HPDE6-E6E7 (cell line): ENCODE results near the gene UPK1A.
"Not testable (repeated sequence)": the region's sequence is repeated elsewhere in the genome, so short reads cannot be mapped to it uniquely, and the experiment has no call there.

ENCODE experiments used
- DNase-seq: peaks from one replicate; pipeline ENCODE4 v3.0.0; 2011; ENCODE audit warnings: missing footprints; ENCODE audit errors: extremely low spot score

The UPK1A gene

DNA sequence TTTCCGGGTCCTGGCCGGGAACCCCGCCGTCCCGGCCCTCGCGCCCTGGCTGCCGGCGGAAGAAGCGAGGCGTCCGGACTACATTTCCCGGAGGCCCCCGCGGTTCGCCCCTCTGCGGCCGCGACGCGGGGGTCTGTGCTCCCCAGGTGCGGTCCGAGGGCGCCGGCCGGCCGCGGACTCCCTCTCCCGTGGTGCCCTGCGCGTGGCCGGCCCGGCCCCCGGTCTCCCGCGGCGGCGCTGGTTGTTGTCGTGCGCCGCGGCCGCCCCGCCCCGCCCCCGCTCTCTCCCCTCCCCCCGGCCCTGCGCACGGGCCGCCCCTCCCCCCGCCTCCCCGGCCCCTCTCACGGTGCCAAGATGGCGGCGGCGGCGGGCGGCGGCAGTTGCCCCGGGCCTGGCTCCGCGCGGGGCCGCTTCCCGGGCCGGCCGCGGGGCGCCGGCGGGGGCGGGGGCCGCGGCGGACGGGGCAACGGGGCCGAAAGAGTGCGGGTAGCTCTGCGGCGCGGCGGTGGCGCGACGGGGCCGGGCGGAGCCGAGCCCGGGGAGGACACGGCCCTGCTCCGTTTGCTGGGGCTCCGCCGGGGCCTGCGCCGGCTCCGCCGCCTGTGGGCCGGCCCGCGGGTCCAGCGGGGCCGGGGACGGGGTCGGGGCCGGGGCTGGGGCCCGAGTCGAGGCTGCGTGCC lies 51.5 kb downstream of the UPK1A start, which contains the start of gene KMT2B:
TSS of gene KMT2B (plus strand) at position 339 of the 680 bp plus-strand sequence. CDS start at position 355, 16 bp downstream.
- DNase-seq = no peak

DNA sequence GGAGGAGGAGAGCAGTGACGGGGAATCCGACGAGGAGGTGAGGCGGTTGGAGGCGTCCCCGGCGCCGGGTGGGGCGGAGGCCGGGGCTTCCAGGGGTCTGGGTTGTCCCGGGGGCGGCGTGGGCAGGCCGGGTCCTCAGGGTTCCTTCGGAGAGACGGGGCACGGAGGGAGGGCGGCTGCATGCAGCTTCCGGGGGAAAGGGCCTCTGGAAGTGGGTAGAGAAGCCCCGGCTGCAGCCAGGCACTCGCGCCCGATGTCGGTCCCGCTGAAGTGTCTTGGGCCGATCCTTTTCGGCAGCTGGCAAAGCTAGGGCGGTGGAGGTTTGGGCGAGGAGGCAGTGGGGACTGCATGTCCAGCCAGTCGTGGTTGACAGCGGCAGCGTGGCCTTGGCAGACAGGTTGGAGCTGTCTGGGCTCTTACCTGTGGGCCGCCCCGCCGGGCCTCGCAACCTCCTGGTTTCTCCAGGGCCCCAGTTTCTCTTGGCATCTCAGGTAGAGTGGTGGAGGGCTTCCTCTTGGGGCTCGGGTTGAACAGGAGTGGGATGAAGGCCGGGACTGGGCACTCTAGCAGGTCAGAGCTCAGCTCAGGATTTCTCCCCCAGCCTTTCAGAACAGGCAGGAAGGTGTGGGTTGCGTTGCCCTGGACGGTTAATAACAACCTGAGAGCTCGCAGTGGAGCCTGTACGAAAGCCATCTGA lies 52.2 kb downstream of the UPK1A start:
- no peak for DNase-seq

DNA sequence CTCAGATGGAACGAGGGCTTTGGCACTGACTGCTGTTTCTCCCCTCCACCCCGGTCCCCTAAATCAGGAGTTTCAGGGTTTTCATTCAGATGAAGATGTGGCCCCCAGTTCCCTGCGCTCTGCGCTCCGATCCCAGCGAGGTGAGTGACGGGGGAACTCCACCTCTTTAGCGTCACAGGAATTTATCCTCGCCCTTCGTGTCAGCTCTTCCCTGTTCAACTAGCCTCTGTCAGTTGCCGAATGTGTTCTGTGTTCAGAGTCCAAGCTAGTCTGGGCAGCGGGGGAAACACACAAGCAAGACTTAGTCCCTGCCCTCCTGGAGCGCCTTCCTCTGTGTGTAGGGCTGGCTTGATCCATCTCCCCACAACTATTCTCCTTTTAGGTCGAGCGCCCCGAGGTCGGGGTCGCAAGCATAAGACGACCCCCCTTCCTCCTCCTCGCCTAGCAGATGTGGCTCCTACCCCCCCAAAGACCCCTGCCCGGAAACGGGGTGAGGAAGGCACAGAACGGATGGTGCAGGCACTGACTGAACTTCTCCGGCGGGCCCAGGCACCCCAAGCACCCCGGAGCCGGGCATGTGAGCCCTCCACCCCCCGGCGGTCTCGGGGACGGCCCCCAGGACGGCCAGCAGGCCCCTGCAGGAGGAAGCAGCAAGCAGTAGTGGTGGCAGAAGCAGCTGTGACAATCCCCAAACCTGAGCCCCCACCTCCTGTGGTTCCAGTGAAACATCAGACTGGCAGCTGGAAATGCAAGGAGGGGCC lies 53.3 kb downstream of the UPK1A start:
- no peak for DNase-seq

DNA sequence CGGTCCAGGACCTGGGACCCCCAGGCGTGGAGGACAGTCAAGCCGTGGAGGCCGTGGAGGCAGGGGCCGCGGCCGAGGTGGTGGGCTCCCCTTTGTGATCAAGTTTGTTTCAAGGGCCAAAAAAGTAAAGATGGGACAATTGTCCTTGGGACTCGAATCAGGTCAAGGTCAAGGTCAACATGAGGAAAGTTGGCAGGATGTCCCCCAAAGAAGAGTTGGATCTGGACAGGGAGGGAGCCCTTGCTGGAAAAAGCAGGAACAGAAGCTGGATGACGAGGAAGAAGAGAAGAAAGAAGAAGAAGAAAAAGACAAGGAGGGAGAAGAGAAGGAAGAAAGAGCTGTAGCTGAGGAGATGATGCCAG lies 53.8 kb downstream of the UPK1A start:
- no peak for DNase-seq

DNA sequence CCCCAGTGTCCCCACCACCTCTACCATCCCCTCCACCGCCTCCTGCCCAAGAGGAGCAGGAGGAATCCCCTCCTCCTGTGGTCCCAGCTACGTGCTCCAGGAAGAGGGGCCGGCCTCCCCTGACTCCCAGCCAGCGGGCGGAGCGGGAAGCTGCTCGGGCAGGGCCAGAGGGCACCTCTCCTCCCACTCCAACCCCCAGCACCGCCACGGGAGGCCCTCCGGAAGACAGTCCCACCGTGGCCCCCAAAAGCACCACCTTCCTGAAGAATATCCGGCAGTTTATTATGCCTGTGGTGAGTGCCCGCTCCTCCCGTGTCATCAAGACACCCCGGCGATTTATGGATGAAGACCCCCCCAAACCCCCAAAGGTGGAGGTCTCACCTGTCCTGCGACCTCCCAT lies 54.3 kb downstream of the UPK1A start:
- no peak for DNase-seq

DNA sequence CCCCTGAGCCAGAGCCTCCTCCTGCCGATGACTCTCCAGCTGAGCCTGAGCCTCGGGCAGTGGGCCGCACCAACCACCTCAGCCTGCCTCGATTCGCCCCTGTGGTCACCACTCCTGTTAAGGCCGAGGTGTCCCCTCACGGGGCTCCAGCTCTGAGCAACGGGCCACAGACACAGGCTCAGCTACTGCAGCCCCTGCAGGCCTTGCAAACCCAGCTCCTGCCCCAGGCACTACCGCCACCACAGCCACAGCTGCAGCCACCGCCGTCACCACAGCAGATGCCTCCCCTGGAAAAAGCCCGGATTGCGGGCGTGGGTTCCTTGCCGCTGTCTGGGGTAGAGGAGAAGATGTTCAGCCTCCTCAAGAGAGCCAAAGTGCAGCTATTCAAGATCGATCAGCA lies 55.1 kb downstream of the UPK1A start:
- DNase-seq = no peak

DNA sequence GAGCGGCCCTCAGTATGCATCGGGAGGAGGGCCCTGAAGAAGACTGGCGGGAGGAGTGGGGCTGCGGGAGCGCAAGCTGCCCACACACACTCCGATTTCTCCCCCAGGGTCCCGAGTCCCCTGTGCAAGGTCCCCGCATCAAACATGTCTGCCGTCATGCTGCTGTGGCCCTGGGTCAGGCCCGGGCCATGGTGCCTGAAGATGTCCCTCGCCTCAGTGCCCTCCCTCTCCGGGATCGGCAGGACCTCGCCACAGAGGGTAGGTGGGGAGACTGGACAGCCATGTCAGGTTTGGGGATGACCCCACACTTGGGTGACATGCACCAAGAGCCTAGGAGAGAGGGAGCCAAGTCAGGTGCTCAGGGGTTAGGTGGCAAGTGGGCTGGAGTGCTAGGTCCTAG lies 56.1 kb downstream of the UPK1A start:
- no peak for DNase-seq

DNA sequence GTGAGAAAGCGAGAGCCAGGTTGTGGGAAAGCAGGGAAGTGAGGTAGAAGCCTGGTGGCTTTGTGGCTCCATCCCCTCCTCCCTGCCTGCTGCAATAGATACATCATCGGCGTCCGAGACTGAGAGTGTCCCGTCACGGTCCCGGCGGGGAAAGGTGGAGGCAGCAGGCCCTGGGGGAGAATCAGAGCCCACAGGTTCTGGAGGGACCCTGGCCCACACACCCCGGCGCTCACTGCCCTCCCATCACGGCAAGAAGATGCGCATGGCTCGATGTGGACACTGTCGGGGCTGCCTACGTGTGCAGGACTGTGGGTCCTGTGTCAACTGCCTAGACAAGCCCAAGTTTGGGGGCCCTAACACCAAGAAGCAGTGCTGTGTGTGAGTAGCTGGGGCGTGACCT lies 56.6 kb downstream of the UPK1A start:
- DNase-seq = no peak

DNA sequence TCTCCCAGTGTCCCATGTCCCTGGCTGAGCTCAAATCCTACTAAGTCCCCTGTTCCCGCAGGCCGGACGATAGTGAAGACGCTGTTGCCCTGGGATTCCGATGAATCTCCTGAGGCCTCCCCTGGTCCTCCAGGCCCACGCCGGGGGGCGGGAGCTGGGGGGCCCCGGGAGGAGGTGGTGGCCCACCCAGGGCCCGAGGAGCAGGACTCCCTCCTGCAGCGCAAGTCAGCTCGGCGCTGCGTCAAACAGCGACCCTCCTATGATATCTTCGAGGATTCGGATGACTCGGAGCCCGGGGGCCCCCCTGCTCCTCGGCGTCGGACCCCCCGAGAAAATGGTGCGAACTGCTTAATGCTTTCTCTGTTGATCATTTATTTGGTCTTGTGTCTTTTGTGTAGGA lies 57.4 kb downstream of the UPK1A start:
- no peak for DNase-seq

DNA sequence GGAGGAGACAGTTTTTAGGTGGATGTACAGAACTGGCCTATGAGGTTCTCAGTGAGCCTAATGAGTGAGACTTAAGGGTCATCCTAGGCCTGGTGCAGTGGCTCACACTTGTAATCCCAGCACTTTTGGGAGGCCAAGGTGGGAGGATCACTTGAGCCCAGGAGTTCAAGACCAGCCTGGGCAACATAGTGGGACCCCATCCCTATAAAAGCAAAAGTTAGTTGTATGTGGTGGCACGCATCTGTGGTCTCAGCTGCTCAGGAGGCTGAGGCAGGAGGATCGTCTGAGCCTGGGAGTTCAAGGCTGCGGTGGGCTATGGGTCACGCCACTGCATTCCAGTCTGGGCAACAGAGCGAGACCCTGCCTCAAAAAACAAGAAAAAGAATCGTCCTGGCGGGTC lies 57.8 kb downstream of the UPK1A start:
- DNase-seq = not testable (repeated sequence)

DNA sequence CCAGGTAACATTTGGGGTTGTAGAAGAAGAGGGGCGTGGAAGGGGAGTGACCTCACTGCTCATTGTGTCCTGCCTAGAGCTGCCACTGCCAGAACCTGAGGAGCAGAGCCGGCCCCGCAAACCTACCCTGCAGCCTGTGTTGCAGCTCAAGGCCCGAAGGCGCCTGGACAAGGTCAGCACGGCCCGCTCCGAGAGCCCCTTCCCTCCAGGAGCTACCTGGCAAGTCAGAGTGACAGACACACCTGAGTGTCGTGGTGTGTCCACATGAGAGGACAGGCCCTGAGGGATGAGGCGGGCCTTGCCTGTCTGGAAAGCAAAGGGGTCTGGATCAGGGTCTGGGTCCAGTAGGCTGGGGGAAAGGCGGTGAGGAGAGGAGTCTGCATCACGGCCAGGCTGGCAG lies 58.2 kb downstream of the UPK1A start:
- DNase-seq = no peak

DNA sequence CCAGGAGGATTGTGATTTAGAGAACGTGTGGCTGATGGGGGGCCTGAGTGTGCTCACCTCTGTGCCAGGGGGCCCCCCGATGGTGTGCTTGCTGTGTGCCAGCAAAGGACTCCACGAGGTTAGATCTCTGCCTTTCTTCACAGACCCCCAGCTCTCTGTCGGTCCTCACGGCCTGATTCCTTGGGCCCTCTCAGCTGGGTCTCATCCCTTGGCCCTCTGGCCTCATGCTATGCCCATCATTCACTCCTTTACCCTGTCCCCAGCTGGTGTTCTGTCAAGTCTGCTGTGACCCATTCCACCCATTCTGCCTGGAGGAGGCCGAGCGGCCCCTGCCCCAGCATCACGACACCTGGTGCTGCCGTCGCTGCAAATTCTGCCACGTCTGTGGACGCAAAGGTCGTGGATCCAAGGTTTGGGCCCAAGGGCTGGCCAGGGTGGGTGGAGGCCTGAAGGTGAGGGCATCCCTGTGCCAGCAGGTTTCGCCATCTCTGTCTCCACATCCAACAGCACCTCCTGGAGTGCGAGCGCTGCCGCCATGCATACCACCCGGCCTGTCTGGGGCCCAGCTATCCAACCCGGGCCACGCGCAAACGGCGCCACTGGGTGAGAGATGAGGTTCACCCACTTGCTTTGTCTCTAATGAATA lies 59.0 kb downstream of the UPK1A start:
- no peak for DNase-seq

DNA sequence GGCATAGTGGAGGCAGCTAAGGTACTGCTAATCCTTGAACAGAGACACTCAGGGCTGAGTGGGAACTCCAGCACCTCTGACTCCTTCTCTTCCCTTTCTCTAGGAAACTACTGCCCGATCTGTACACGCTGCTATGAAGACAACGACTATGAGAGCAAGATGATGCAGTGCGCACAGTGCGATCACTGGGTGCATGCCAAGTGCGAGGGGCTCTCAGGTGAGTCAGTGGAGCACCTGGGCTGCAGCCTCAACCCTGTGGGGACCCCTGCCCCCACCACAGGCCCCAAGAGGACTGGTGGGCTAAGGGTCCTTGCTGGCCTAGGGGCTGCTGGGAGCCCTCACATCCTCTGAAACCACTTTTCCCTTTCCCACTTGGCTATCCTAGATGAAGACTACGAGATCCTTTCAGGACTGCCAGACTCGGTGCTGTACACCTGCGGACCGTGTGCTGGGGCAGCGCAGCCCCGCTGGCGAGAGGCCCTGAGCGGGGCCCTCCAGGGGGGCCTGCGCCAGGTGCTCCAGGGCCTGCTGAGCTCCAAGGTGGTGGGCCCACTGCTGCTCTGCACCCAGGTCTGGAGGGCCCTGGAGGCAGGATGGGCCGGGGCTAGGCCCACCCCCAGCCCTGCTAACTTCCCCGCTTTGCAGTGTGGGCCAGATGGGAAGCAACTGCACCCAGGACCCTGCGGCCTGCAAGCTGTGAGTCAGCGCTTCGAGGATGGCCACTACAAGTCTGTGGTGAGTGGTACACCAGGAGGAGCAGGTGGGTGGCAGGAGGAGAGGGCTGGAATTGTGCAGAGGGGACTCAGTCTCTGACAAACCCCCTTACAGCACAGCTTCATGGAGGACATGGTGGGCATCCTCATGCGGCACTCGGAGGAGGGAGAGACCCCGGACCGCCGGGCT lies 61.0 kb downstream of the UPK1A start:
- DNase-seq = no peak
